DMS114 treated with DMSO at 0.1 percent for 48 hours (cell line): Measurements from ENCODE around the gene MYADML2.
"Not testable (repeated sequence)": the region's sequence is repeated elsewhere in the genome, so short reads cannot be mapped to it uniquely, and the experiment has no call there.

ENCODE experiments used
- DNase-seq: peaks from one replicate; lab custom pipeline; 2025; ENCODE audit not compliant: unreplicated experiment; lab: John Stamatoyannopoulos, UW

The MYADML2 gene

DNA sequence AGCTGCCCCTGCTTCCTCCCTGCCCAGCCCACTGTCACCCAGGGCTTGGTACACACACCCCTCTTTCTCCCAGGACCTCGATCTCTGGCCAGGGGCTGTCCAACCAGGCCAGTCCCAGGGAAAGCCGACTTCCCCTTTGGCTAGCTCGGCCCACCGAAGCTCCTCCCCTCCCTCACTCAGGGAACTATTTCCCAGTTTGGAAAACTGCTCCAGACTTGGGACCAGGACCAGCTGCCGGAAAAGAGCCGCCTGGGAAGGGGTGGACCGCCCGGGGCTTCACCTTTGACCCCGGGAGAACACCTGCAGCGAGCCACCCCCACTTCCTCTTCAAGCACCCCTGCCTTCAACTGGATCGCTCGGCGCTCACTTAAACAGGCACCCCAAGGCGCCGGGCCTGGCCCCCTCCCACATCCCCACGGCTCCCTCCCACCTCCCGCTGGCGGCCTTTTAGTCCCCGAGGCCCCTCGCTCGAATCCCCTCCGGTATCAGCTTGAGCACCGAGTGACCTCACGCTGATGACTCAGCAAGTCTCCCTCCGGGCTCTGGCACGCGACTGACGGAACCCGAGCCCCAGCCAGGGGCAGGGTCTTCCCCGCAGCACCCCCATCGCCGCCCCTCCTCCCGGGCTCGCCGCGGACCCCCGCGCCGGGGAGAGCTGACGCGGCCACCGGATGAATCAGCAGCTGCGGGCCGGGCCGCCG, 20.4 kb downstream of the MYADML2 start:
- no peak for DNase-seq

GRCh38 chr17:81925860-81926450, 21.1 kb downstream of the MYADML2 start:
- no peak for DNase-seq

DNA sequence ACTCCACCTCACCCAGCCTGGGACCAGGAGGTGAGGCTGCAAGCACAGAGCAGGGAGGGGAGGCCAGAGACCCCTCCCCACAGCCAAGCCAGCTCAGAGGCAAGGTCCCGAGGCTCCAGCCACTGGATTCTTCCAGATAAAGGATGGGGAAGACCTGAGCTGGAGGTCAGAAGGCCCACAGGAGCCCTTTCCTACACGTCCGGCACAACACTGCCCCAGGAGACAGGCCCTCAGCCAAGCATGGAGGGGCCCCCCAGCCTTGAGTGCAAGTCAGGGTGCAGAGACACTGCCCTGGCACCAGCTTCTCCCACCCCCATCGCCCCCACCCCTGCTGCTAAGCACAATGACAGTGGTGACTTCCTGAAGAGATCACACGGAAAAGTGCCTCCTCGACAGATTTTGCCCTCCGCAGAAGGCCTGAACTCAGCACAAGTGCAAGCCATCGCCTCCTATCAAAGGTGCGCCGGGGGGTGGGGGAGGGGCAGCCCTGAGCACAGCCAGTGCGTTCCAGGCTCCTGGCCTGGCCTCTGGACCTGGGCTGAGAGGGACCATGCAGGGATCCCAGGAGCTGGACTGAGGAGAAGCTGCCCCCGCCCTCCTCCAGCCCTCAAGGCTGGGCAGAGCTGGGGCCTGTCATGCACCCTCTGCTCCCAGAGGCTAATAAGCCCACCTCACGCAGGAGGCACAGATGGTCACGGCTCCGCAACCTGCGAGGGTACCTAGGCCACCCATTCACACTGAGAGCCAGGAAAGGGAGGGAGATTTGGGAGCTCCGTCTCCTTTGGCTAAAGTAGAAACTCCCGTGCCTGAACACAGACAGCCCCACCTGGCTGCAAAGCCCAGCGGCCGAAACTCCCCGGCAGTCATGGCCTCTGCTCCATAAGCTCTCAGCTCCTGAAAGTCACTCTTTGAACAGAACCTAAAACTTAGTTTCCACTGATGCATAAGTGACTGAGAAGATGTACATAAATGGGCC, 22.2 kb downstream of the MYADML2 start:
- no peak for DNase-seq

DNA sequence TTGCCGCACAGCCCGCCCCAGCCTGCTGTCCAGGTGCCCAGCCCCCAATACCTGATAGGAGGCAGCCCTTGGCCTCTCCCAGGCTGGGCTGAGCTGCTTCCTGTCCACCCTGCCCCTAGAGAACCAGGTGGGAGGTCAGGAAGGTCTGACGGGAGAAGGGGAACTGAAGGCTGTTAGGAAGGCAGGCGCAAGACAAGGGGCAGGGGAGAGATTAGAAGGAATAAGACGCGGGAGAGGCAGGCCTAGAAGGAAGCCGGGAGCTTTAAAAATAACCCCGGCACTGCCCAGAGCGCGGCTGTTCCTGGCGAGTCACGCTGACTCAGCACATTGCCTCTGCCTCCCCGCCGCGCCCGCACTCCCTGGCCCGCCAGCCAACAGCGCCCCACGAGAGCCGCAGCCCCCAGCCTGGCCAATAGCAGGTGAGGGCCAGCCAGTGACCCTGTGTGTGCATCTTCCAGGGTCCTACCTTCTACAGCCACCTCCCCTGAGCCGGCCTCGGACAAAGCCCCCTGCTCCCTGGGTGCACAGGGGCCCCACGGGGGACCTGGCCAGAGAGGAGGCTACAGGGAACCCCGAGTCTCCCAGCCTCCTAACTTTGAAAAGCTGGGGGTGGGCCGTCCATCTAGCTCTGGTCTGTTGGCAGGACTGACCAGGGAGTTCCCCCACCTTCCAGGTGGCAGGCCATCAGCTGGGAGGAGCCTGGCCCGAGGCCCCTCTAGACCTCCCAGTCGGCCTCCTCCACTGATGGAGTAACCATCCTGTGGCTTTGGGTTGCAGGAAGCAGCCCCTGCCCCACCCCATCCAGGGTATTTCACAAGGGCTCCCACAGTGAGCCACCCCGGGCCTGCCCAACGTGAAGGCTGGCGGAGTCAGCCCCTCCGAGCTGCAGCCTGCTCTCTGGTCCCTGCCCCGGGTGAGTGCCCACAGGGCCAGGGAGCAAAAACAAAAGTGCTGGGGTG, 23.5 kb downstream of the MYADML2 start:
- DNase-seq = no peak

DNA sequence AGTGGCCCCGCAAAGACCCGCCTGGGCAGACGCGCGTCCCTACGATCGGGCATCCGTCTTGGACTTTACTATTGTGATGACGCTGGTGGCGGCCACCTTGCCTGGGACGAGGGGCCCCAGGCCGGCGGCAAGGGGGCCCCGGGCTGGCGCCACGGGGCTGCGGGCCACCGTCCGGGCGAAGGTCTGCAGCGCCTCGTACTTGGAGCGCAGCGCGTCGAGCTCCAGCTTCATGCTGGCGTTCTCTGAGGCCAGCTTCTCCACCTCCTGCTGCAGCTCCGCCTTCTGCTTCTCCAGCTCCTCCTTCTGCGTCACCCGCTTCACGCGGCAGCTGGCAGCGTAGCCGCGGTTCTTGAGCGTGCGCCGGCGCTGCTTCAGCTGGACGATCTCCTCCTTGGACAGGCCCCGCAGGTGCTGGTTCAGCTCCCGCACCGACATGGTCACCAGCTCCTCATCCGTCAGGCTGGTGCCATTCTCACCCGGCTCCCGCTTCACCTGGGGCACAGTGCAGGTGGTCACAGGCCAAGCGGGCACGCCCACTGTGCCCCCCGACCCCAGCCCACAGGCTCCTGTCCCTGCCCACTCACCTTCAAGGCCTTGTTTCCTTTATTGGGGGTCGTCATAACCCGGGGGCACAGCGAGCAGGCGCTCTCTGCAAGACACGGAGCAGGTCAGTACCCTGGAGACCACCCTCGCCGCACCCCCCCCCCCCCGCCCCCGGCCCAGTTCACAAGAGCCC, 24.3 kb downstream of the MYADML2 start:
- DNase-seq = no peak

DNA sequence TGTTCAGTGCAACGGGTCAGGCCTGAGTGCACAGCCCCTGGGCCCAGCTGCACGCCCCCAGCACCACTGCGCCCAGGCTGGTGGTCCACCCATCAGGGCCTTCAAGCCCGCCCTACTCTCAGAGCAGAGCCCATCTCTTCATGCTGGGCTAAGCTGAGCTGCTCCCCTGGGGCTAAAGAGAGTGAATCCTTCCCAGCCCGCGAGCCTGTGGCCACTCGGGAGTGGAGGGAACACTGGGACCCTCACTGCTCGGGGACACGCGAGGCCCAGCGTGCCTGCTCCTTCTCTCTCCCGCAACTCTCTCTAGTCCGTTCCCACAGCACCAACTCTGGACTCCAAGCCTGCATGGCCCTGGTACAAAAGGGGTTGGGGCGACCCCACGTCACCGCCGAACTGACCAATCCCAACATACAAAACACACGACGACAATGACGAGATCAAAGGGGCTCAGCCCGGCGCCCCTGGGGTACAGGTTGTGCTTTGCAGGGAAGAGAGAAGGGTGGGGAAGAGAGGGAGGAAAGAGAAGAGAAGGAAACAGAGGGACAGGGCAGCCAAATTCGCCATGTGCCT, 25.0 kb downstream of the MYADML2 start:
- DNase-seq = no peak

DNA sequence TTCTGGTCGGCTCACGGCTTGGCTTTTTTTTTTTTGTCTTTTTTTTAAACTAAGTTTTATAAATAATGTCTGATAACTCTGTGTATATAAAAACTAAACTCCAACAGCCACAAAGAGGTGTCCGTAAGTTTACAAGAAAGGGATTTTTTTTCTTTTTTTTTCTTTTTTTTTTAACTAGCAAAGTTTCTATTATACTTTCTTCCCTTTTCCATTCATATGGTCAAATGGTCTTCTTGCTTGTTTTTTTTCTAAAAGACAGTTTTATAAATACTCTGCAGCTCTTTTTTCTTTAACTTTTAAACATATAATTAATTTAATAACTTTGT, 25.5 kb downstream of the MYADML2 start:
- no peak for DNase-seq

GRCh38 chr17:81920612-81921536, 26.2 kb downstream of the MYADML2 start:
- DNase-seq = no peak

- no peak for DNase-seq
Measured at GRCh38 chr17:81918832-81919545, 28.0 kb downstream of the MYADML2 start.

- not testable (repeated sequence) for DNase-seq
Measured at GRCh38 chr17:81918333-81918669, 28.7 kb downstream of the MYADML2 start.

GRCh38 chr17:81917565-81918332, 29.3 kb downstream of the MYADML2 start, which contains the start of gene SIRT7:
SIRT7 (minus strand) TSS chr17:81918176; CDS start chr17:81918131, 45 bp downstream.
- DNase-seq = peak; percentile 51

DNA sequence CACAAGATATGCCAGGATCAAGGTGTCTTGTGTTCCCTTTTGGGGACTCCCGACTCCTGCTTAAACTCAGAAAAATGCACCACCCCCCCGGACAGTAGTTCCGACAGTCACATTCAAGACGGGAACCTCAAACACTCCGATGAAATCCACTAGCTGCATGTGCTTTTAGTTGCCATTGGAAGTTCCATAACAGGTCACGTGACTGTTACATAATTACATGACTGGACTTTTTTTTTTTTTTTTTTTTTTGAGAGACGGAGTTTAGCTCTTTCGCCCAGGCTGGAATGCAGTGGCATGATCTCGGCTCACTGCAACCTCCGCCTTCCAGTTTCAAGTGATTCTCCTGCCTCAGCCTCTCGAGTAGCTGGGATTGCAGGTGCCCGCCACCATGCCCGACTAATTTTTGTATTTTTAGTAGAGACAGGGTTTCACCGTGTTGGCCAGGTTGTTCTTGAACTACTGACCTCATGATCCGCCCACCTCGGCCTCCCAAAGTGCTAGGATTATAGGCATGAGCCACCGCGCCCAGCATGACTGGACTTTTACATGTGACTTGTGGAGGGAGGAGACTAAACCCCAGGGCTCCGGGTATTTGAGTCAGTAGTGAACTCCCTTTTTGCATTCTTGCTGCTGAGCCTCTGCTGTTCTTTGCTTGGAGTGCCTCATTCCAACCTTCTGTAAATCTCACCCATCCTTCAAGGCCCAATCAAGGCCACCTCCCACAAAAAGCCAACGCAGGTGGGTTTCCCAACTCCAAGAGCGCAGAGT, 30.6 kb downstream of the MYADML2 start:
- DNase-seq = no peak

DNA sequence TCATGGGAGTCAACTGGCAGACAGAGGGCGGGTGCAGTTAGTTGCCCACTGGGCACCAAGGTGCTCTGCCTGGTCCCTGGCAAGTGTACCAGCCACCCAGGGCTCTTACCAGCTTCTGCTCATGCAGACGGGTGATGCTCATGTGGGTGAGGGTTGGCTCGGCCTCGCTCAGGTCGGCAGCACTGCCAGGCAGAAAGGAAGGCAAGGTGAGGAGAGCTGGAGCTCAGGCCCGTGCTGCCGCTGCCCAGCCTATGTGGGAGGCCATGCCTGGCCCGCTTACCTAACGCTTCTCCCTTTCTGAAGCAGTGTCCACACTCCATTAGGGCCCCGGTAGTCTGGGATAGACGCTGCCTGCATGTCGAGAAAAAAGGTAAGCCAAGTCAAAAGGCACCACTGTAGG, 31.7 kb downstream of the MYADML2 start:
- DNase-seq = no peak

GRCh38 chr17:81914103-81914850, 32.8 kb downstream of the MYADML2 start:
- no peak for DNase-seq

DNA sequence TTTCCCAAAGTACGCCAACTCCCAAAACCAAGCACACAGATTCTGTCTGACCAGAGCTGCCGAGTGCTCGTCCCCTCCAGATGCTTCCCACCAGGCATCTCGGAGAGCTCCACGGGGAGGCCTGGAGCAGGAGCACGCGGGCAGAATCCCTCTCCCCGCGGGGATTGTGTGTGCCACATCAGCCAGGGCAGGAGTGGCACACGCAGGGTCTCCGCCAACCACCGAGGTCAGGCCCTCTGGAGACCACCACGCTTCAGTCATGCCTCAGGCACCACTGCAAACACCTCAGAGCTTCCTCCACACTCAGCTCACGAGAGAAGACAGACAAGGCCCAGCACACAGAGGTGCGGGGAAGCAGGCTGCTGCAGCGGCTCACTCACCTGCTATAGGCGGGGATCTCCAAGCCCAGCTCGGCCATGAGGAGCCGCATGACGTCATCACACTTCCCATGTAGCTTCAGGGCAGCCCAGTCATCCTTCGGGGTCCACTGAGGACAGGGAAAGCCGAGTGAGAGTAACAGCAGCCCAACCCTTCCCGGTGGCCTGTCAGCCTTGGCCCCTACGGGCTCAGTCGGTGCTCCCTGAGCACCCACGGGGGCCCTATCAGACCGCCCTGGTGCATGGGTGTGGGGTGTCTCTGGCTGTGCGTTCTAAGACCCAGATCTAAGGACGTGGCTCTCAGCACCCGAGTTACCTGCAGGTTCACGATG, 33.5 kb downstream of the MYADML2 start:
- DNase-seq = no peak
